ENCODE data around the gene PPIL1.
"Not testable (repeated sequence)": the region's sequence is repeated elsewhere in the genome, so short reads cannot be mapped to it uniquely, and the experiment has no call there.

PPIL1 gene

GRCh38 chr6:36874443-36875249 lies at the start of gene PPIL1:
Gene PPIL1 (minus strand): TSS chr6:36874803. CDS start chr6:36874772, 31 bp downstream.
- peak; percentile 98 for DNase-seq

GRCh38 chr6:36924131-36924530 lies 49.5 kb upstream of the PPIL1 start:
- no peak for DNase-seq

- no peak for DNase-seq
These were observed 45.9 kb upstream of the PPIL1 start for GRCh38 chr6:36920546-36920945.

- DNase-seq, result no peak
These were observed 45.4 kb upstream of the PPIL1 start for GRCh38 chr6:36920049-36920448.

GRCh38 chr6:36917541-36918193 lies 43.1 kb upstream of the PPIL1 start:
- DNase-seq, result no peak

GRCh38 chr6:36916126-36916525 lies 41.5 kb upstream of the PPIL1 start:
- DNase-seq, result no peak

GRCh38 chr6:36915599-36915998 lies 41.0 kb upstream of the PPIL1 start:
- DNase-seq, result no peak

- DNase-seq, result no peak
These were observed 39.7 kb upstream of the PPIL1 start for GRCh38 chr6:36914227-36914794.

- no peak for DNase-seq
These were observed 38.5 kb upstream of the PPIL1 start for GRCh38 chr6:36913082-36913481.

- DNase-seq, result no peak
These were observed 38.0 kb upstream of the PPIL1 start for GRCh38 chr6:36912586-36912985.

GRCh38 chr6:36912030-36912454 lies 37.4 kb upstream of the PPIL1 start:
- DNase-seq, result peak; percentile 42

- DNase-seq, result peak; percentile 29
These were observed 34.1 kb upstream of the PPIL1 start for GRCh38 chr6:36908747-36909146.

- DNase-seq, result no peak
These were observed 33.2 kb upstream of the PPIL1 start for GRCh38 chr6:36907781-36908180.

- DNase-seq, result no peak
These were observed 32.1 kb upstream of the PPIL1 start for GRCh38 chr6:36906539-36907325.

- DNase-seq, result no peak
These were observed 30.3 kb upstream of the PPIL1 start for GRCh38 chr6:36904851-36905393.

- no peak for DNase-seq
These were observed 29.5 kb upstream of the PPIL1 start for GRCh38 chr6:36904114-36904513.

- peak; percentile 24 for DNase-seq
These were observed 23.0 kb upstream of the PPIL1 start for GRCh38 chr6:36897609-36898008.

GRCh38 chr6:36893976-36894932 lies 19.7 kb upstream of the PPIL1 start:
- DNase-seq, result no peak

GRCh38 chr6:36891153-36891552 lies 16.6 kb upstream of the PPIL1 start:
- not testable (repeated sequence) for DNase-seq

GRCh38 chr6:36890112-36890663 lies 15.6 kb upstream of the PPIL1 start:
- no peak for DNase-seq
